HTR-8/SVneo (cell line): Measurements from ENCODE around the gene HK3.
A peak's percentile ranks its signal among the peaks of the same experiment; 100 is the strongest.

Source experiments
- DNase-seq: peaks from one replicate; pipeline ENCODE4 v3.0.0; 2011; ENCODE audit warnings: low spot score, mixed read lengths; ENCODE audit not compliant: insufficient read length
- FAIRE-seq: peaks from 2 replicates; lab custom pipeline; 2011; peaks lifted over from hg19 to GRCh38; lab: Jason Lieb, UNC

The HK3 gene

GRCh38 chr5:176855598-176855997, 43.5 kb downstream of the HK3 start:
- FAIRE-seq (no peak), DNase-seq (no peak)

DNA sequence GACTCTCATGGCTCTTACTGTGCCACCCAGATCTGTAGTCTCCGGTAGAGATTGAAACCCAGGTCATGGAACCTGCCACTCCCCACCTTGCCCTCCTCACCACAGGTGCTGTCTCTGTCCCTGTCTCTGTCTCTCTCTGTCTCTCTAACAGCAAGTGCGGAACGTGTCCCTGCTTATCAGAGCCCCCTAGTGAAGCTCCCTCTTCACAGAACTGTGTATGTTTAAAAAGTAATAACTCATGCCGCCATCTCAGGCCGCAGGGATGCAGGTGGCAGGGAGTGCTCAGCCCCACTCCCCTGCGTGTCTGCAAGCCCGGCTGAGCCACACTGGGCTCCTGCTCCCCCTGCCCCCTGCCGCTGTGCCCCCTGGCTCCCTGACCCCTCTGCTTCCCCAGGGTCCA, 45.0 kb downstream of the HK3 start:
- no peak for DNase-seq
- no peak for FAIRE-seq

GRCh38 chr5:176853151-176853778, 45.9 kb downstream of the HK3 start:
- FAIRE-seq (no peak), DNase-seq (no peak)

DNA sequence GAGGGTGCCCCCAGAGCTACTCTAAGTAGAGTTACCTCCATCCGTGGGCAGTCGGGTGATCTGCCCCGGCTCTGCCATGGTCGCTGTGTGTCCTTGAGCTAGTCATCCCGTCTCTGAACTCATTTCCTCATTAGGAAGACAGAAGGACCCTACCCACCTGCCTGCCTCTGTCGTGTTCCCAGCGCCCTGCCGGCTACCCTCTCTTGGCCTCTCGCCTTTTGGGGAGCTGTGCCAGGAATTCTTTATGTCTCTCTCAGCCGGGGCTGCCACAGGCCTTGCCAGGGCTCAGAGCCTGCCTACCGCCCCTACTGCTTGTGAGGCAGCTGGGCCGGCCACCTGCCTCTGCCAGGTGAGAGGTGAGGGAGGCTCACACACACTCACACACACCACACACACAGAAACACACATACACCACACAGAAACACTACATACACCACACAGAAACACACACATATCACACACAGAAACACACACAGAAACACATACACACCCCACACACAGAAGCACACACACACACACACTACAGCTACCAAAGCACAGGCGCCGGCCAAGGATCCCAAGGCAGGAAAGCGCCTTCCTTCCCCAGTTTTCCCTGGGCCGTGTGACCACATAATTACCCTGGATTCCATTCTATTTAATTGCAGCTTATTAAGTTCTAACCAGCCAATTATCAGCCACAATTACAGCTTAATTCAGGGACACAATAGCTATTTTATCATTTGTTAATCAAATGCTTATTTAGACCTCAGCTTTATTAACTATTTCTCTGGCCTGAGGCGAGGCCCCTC, 47.1 kb downstream of the HK3 start:
- DNase-seq (no peak), FAIRE-seq (no peak)

GRCh38 chr5:176851380-176851779, 47.8 kb downstream of the HK3 start:
- FAIRE-seq (no peak), DNase-seq (no peak)

GRCh38 chr5:176850371-176851245, 48.5 kb downstream of the HK3 start:
- no peak for FAIRE-seq
- DNase-seq: no peak

DNA sequence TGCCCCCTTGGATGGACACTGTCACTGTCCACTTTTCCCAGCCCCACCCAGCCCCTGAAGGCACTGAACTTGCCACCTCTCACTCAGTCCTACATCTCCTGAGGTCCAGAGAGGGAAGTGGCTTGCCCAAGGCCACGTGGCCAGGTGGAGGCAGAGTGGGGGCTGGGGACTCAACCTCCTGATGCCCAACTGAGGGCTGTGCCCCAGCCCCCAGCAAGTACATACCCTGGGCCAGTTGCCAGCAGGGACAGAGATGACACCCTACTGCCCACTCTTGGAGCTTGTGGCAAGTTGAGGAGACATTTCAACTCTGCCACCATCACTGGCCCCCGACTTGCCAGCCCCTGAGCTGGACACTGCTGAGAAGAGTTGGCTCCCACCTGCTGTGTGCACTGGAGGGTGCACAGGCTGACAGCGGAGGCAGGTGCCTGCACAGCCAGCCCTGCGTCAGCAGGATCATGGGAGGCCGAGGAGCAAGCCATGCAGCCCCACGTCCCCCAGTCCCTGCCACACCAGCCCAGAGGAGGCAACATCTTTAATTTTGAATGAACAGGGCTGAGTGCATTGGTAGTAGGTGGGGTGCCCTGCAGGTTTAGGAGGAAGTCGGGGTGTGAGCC, 49.4 kb downstream of the HK3 start:
- FAIRE-seq (no peak), DNase-seq (no peak)

- no peak for FAIRE-seq
- no peak for DNase-seq
Observed at GRCh38 chr5:176848651-176849050, 50.5 kb downstream of the HK3 start.

- FAIRE-seq: no peak
- no peak for DNase-seq
Observed at GRCh38 chr5:176847726-176848290, 51.3 kb downstream of the HK3 start.

DNA sequence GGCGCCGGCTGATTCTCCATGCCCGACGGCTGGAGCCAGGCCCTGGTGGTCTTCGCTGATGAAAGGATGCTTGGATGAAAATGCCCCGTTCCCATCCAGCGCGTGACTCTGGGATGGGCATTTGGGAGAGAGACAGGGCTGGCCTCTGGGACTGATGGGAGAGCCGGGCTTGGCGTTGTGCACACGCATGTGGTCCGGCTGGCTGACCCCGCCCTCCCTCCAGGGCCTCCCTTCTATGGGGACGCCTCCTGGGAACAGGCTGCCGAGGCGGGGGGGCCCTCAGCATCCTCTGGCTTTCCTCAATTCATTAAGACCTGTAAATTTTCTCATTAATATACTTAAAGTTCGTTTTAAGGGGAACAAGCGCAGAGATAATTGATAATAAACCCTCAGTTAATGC, 52.0 kb downstream of the HK3 start:
- DNase-seq (no peak), FAIRE-seq (no peak)

GRCh38 chr5:176846335-176847140, 52.6 kb downstream of the HK3 start:
- FAIRE-seq (no peak), DNase-seq (no peak)

- FAIRE-seq (no peak), DNase-seq (peak; percentile 18)
Observed at GRCh38 chr5:176845392-176845713, 53.8 kb downstream of the HK3 start.

DNA sequence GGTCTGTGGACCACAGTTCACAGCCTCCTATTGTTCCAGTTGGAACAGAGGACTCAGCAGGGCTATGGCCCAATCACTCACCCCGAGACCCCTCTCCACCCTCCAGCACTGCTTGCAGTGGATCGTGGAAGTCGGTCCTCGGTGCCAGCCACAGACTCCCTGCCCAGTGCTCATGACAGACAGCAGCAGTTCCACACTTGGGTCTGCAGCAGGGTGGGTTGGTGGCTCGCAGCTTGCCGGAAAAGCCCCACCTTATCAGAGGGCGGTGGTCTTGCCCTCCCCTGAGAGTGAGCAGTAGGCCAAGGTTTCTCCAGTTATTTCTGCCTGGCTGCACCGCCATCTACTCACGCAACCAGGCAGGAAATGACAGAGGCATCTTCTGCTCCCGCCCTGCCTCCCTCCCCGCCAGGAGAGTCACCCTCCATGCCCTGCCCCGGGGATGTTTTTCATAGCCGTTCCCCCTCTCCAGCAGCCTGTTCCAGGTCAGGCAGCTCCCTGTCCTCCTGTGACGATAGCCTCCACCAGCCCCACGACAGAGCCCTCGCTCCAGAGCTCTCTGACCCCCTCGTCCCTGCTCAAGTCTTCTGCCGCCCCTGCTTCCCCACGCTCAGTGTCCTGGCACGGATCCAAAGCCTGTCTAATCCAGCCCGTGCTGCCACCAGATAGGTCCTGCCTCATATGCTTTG, 54.3 kb downstream of the HK3 start:
- FAIRE-seq: peak; percentile 40
- peak; percentile 45 for DNase-seq

- FAIRE-seq: no peak
- no peak for DNase-seq
Observed at GRCh38 chr5:176844281-176844680, 54.9 kb downstream of the HK3 start.

GRCh38 chr5:176843673-176844072, 55.5 kb downstream of the HK3 start:
- DNase-seq: no peak
- FAIRE-seq: no peak

DNA sequence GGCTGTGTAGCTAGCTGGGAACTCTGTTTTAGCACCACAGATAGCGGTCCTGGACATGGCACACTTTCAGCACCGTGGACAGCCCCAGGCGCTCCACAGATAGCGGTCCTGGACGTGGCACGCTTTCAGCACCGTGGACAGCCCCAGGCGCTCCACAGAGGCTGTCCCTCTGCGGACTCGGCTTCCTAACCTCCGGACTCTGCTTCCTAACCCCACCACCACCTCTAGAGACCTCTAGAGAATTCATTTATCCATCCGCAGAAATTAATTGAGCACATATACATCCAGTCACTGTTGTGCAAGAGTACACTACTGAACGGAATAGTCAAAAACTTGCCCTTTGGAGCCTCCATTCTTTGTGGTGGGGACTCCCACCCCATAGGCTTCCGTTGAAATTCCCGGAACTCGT, 61.4 kb downstream of the HK3 start:
- DNase-seq (peak; percentile 76), FAIRE-seq (no peak)

GRCh38 chr5:176836811-176837706, 62.1 kb downstream of the HK3 start:
- no peak for DNase-seq
- FAIRE-seq: no peak

DNA sequence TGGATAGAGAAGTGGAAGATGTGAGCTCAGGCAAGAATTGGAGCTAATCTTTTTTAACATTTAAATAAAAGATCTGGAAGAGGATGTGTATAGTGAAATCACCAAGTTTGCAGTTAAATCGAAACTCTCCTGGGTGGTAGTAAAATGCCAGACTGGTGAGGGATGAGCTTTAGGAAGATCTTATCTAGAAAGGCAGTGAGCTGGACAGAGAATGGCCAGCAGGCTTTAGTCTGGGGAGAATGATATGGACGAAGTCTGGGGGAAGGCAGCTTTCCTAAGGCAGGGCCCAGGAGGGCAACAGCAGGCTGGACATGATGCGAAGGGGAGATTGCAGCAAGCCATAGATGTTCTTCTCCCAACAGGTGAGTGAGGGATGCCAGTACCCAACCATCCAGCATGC, 63.2 kb downstream of the HK3 start:
- no peak for FAIRE-seq
- DNase-seq: no peak
